HEK293T (cell line): ENCODE measurements around the gene RPS2.

Source experiments
- ARNT ChIP-seq: fragments of 450-650 bp; IDR thresholded peaks from 2 replicates; pipeline ENCODE4 v1.6.1; 2017; ENCODE audit warnings: mild to moderate bottlenecking
- CTBP1 ChIP-seq: fragments of 450-650 bp; IDR thresholded peaks from 2 replicates; pipeline ENCODE4 v1.6.1; 2016; ENCODE audit warnings: borderline replicate concordance
- ELF4 ChIP-seq: fragments of 450-650 bp; IDR thresholded peaks from 2 replicates; pipeline ENCODE4 v1.6.1; 2017; ENCODE audit warnings: antibody characterized with exemption
- FOXA1 ChIP-seq: fragments of 450-650 bp; IDR thresholded peaks from 2 replicates; pipeline ENCODE4 v1.6.1; 2016; ENCODE audit warnings: mild to moderate bottlenecking
- FOXM1 ChIP-seq: fragments of 450-650 bp; IDR thresholded peaks from 2 replicates; pipeline ENCODE4 v1.6.1; 2017; ENCODE audit warnings: mild to moderate bottlenecking, borderline replicate concordance
- HDGF ChIP-seq: fragments of 450-650 bp; IDR thresholded peaks from 2 replicates; pipeline ENCODE4 v1.6.1; 2017; ENCODE audit warnings: antibody characterized with exemption, borderline replicate concordance
- L3MBTL2 ChIP-seq: fragments of 450-650 bp; conservative IDR thresholded peaks from 2 replicates; pipeline ENCODE4 v1.6.1; 2016; ENCODE audit warnings: mild to moderate bottlenecking
- LEF1 ChIP-seq: fragments of 450-650 bp; IDR thresholded peaks from 2 replicates; pipeline ENCODE4 v1.6.1; 2017; ENCODE audit warnings: mild to moderate bottlenecking, borderline replicate concordance
- NFRKB ChIP-seq: fragments of 450-650 bp; IDR thresholded peaks from 2 replicates; pipeline ENCODE4 v1.6.1; 2016; ENCODE audit warnings: mild to moderate bottlenecking, moderate library complexity
- SP1 ChIP-seq: fragments of 450-650 bp; IDR thresholded peaks from 2 replicates; pipeline ENCODE4 v1.6.1; 2017
- SUZ12 ChIP-seq: fragments of 450-650 bp; IDR thresholded peaks from 2 replicates; pipeline ENCODE4 v1.6.1; 2016; ENCODE audit warnings: mild to moderate bottlenecking
- TARDBP ChIP-seq: fragments of 450-650 bp; IDR thresholded peaks from 2 replicates; pipeline ENCODE4 v1.6.1; 2016
- ZNF384 ChIP-seq: fragments of 450-650 bp; IDR thresholded peaks from 2 replicates; pipeline ENCODE4 v1.6.1; 2016
- TF ChIP-seq, protein P1 (sequence below): fragments of 450-650 bp; IDR thresholded peaks from 2 replicates; pipeline ENCODE4 v1.6.1; 2016

DNA sequence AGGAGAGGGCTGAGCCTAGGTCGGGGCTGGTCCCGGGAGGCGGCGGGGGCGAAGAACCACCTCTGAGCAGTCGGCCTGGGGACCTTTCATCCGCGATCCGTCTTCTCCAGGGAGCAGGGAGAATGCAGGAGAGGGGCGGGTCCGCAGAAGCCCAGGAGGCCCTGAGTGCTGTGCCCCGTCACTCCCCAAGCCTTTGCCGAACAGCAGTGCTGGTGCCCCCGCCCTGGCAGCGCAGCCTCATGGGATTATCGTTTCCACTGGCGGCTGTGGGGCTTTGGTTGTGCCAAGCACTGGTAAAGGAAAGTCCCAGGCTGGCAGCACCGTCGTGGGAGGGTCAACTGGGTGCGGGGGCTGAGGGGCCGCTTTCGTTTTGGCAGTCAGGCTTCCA lies 7.9 kb upstream of the RPS2 start:
- no peak for TF ChIP-seq SUZ12
- TF ChIP-seq, protein P1, sequence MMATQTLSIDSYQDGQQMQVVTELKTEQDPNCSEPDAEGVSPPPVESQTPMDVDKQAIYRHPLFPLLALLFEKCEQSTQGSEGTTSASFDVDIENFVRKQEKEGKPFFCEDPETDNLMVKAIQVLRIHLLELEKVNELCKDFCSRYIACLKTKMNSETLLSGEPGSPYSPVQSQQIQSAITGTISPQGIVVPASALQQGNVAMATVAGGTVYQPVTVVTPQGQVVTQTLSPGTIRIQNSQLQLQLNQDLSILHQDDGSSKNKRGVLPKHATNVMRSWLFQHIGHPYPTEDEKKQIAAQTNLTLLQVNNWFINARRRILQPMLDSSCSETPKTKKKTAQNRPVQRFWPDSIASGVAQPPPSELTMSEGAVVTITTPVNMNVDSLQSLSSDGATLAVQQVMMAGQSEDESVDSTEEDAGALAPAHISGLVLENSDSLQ = no peak
- TF ChIP-seq ARNT = no peak
- no peak for TF ChIP-seq FOXA1
- TF ChIP-seq TARDBP = no peak
- no peak for TF ChIP-seq FOXM1
- no peak for TF ChIP-seq LEF1
- no peak for TF ChIP-seq ZNF384
- TF ChIP-seq SP1 = no peak
- TF ChIP-seq ELF4 = no peak
- TF ChIP-seq CTBP1 = no peak
- TF ChIP-seq HDGF = no peak
- no peak for TF ChIP-seq L3MBTL2
- no peak for TF ChIP-seq NFRKB
